ENCODE results near the gene TRAPPC10.

Gene TRAPPC10

DNA sequence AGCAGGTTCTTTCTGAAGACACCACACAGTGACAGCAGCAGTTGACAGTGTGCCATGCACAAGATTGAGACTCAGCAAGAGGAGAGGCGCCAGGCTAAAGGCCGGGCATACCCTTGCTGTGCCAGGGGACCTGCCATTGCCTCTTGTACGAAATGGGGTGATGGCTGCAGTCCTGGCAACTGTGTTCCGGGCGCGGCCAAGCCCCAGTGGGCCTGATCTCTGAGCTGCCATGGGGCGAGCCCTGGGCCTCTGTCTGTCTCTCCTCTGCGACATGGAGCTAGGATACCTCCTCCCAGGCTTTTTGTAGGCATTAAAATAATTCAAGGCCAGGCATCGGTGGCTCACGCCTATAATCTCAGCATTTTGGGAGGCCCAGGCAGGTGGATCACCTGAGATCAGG, 9.6 kb upstream of the TRAPPC10 start:
- no peak for DNase-seq (ENCODE audit: low read depth, low spot score)

DNA sequence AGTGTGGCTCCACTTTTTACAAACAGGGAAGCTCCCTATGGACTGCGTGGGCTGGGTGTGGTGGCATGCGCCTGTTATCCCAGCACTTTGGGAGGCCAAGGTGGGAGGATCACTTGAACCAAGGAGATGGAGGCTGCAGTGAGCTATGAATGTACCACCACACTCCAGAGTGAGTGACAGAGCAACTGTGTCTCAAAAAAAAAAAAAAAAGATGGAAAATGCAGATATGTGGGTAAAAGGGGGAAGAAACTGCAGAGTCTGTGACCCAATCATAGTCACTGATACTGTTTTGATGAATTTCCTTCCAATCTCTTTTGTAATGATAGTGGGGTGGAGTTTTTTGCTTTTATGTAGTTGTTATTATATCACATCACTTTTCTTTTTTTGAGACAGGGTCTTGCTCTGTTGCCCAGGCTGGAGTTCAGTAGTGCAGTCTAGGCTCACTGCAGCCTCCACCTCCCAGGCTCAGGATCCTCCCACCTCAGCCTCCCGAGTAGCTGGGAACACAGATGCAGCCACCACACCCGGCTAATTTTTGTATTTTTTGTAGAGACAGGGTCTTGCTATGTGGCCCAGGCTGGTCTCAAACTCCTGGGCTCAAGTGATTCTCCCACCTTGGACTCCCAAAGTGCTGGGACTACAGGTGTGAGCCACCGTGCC, 8.7 kb upstream of the TRAPPC10 start:
- DNase-seq (ENCODE audit: low read depth, low spot score), result no peak

GRCh38 chr21:44005071-44005470, 7.0 kb upstream of the TRAPPC10 start:
- DNase-seq (ENCODE audit: low read depth, low spot score), result no peak

- DNase-seq (ENCODE audit: low read depth, low spot score), result no peak
Observed at GRCh38 chr21:44005593-44005992, 6.5 kb upstream of the TRAPPC10 start.

DNA sequence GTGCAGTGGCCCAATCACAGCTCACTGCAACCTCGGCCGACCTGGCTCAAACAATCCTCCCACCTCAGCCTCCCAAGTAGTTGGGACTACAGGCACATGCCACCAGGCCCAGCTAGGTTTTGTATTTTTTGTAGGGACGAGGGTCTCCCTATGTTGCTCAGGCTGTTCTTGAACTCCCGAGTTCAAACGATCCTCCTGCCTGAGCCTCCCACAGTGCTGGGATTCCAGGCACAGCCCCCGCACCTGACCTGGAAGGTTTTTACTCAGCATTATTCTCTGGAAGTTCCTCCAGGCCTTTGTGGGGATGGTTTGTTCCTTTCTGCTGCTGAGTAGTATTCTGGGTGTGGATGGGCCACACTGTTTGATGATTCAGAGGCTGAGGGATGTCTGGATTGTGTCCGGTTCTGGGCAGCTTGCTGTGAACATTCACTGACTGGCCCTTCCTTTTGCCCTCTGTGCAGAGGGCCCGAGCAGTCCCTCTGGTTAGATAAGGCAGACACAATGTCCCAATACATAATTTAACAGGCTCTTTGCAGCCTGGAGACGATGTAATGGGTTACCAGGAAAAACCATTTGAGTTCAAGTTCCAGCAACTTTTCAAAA, 6.0 kb upstream of the TRAPPC10 start:
- no peak for DNase-seq (ENCODE audit: low read depth, low spot score)

GRCh38 chr21:44006656-44007055, 5.5 kb upstream of the TRAPPC10 start:
- DNase-seq (ENCODE audit: low read depth, low spot score), result no peak

DNA sequence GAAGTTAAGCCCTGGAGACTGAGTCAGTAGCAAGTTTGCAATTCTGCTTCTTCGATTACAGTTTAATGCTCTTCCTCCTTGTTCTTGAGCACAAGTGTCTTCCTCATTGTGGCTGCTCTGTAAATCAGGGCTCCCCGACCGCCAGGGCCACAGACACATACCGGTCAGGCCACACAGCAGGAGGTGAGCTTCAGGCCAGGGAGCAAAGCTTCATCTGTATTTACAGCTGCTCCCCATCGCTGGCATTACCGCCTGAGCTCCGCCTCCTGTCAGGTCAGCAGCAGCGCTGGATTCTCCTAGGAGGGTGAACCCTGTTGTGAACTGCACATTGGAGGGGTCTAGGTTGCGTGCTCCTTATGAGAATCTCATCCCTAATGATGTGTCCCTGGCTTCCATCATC, 1.7 kb upstream of the TRAPPC10 start:
- no peak for DNase-seq (ENCODE audit: low read depth, low spot score)

- DNase-seq (ENCODE audit: low read depth, low spot score), result no peak
Observed at GRCh38 chr21:44011123-44011522, 986 bp upstream of the TRAPPC10 start.

GRCh38 chr21:44012474-44013379, 618 bp downstream of the TRAPPC10 start:
- DNase-seq (ENCODE audit: low read depth, low spot score), result no peak

DNA sequence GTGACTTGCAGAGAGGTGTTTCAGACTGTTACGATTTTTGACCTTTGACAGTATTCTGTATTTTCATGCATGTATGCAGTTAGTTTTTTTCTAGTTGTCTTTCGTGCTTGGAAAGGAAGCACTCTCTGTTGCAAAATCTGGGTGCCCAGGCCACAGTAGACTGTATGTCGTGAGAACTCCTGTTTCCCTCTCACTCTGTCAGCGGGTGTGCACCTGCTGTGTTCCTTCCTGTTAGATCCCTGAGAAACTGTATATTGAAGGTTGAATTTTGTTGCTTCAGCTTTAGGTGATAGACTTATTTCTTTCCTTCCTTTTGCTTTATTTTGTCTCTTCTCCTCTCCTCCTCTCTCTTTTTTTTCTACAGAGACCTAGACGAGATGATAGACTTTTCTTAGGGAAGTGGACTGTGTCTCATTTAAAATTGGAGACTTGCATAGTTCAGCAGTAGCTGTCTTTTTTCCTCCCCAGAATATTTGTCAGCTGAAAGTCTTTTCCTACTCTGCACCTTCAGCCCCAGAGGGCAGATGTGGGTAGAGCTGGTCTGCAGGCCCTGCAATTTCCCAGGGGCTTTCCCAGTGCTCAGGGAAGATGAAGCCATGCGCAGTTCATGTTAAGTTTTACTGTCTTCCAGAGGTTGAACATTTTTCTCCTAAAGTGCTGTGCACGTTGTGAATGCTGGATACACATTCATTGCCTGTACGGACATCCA, 1.4 kb downstream of the TRAPPC10 start:
- no peak for DNase-seq (ENCODE audit: low read depth, low spot score)

DNA sequence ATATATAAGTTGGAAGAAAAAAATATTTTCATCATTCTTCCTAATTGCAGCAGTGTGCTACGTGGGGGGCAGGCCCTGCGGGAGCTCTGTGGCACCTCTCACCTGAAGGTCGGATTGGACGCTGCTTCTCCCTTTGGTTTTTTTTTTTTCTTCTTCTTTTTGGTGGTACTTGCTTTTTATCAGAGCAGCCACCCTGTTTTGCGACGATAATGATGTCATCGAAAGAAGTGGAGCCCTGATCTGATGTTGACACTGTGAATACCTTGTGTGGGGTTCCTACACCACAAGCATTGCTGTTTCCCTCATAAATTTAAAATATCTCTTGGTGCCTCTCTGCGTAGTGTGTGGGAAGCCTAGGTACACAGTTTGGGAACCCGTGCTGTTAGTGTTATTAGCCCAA, 5.5 kb downstream of the TRAPPC10 start:
- DNase-seq (ENCODE audit: low read depth, low spot score), result no peak

DNA sequence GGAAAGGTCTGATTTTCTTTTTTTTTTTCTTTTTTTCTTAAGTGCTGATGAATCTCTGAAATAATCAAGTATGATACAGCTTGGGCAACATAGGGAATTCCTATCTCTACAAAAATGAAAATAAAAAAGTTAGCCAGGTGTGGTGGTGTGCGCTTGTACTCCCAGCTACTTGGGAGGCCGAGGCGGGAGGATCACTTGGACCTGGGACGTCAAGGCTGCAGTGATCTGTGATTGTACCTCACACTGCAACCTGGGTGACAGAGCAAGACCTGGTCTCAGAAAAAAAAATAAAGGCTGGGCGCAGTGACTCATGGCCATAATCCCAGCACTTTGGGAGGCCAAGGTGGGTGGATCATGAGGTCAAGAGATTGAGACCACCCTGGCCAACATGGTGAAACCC, 6.0 kb downstream of the TRAPPC10 start:
- DNase-seq (ENCODE audit: low read depth, low spot score), result no peak

GRCh38 chr21:44018813-44019567, 6.9 kb downstream of the TRAPPC10 start:
- no peak for DNase-seq (ENCODE audit: low read depth, low spot score)

- DNase-seq (ENCODE audit: low read depth, low spot score), result no peak
Observed at GRCh38 chr21:44019568-44019958, 7.5 kb downstream of the TRAPPC10 start.

DNA sequence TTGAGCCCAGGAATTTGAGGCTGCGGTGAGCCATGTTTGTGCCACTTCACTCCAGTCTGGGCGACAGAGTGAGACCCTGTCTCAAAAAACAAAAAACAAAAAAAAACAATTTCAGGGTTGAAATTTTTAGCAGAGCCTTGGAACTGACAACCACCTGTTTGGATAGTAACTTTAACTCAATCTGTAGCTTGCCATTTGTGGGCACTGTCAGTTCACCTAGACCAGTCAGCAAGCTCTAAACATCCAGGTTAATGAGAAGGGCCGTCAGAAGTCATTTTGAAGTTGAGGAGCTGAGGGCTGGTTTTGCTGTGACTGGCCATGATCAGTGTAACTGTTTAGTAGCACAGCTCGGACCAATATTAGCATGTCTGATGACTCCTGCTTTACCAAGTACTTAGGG, 8.4 kb downstream of the TRAPPC10 start:
- no peak for DNase-seq (ENCODE audit: low read depth, low spot score)

GRCh38 chr21:44021064-44021463, 9.0 kb downstream of the TRAPPC10 start:
- no peak for DNase-seq (ENCODE audit: low read depth, low spot score)

GRCh38 chr21:44024257-44024656, 12.1 kb downstream of the TRAPPC10 start:
- DNase-seq (ENCODE audit: low read depth, low spot score), result no peak

- DNase-seq (ENCODE audit: low read depth, low spot score), result no peak
Observed at GRCh38 chr21:44024887-44025353, 12.8 kb downstream of the TRAPPC10 start.

GRCh38 chr21:44027607-44028286, 15.6 kb downstream of the TRAPPC10 start:
- no peak for DNase-seq (ENCODE audit: low read depth, low spot score)

GRCh38 chr21:44028287-44028659, 16.2 kb downstream of the TRAPPC10 start:
- DNase-seq (ENCODE audit: low read depth, low spot score), result no peak

Data from smooth muscle cell of the brain vasculature (primary cell).